ENCODE results near the gene FASN. TPM values are rescaled to one million over a fixed set of nuclear protein-coding genes. Genes with fewer than 3 reads are reported as not detected.
A peak's percentile ranks its signal among the peaks of the same experiment; 100 is the strongest.
"Not testable (repeated sequence)": the region's sequence is repeated elsewhere in the genome, so short reads cannot be mapped to it uniquely, and the experiment has no call there.

Gene FASN
- polyA plus RNA-seq, result 1,000 to 10,000 TPM in 1 of 3 donors, 100 to 1,000 TPM in 2; 464 to 3,885 (median 885) TPM

DNA sequence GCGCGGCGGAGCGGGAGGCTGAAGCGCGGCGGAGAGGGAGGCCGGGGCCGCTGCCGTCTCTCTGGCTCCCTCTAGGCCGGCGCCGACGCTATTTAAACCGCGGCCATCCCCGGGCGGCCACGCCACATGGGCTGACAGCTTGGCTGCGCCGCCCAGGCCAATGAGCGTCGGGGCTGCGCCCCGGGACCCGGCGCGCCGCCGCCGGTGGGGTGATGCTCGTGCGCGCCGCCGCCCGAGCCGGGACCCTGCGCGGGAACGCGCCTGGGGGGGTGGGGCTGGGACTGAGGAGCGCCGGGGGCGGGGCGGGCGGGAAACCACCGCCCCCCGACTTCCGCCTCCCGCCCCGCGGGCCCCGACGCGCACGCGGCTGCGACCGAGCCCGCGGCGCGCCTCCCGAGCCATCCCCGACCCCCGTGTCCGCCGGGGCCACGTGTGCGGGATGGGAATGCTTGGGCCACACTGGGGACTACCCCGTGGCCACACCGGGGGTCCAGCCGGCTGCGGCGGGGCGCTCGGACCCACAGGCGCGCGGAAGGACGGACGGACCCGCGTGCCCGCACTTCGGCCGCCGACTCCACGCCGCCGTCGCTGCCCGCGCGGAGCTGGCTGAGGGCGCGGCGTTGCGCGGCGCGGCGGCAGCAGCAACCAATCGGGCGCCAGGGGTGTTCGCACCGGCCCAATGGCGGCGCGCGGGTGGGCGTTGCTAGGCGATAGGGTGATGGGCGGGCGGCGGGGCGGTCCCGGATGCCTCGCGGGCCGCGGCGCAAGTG is at the start of gene FASN:
TSS of gene FASN (minus strand) at position 68 of the 770 bp plus-strand sequence. CDS start 1,791 bp downstream, outside the sequence.
- H3K27ac ChIP-seq (ENCODE audit: low read depth, low read length), result peak within 1 kb of the TSS; percentile 71
- WGBS, 3 donors, result 0% methylated on average over 68 to 123 of the region's 124 CpGs

- H3K27ac ChIP-seq (ENCODE audit: low read depth, low read length), result no peak overlapping the region
- WGBS, 3 donors, result 84 to 92% (median 91%) methylated on average over 18 of the region's 18 CpGs
Observed at GRCh38 chr17:82146663-82147654, 48.9 kb upstream of the FASN start.

GRCh38 chr17:82145550-82146155 is 47.6 kb upstream of the FASN start:
- 93 to 97% (median 97%) methylated on average over 13 of the region's 13 CpGs for WGBS, 3 donors
- H3K27ac ChIP-seq (ENCODE audit: low read depth, low read length), result no peak overlapping the region

DNA sequence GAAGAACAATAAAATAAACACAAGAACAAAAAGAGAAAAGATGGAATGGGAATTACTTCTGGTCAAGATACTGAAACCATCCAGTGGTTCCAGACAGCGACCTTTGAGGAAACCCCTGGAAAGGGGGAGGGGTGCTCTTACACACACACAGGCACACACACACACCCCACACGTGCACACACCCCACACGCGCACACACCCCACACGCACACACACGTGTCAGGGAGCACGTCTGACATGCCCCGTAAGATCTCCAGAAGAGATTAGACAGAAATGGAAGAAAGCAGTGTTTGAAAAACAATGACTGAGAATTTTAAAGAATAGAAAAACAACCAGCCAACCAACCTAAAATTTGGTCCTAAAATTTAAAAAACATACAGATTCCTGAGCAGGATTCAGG is 45.3 kb upstream of the FASN start:
- no peak overlapping the region for H3K27ac ChIP-seq (ENCODE audit: low read depth, low read length)
- WGBS, 3 donors, result 89 to 93% (median 89%) methylated on average over 8 of the region's 8 CpGs

- 90 to 92% (median 91%) methylated on average over 10 of the region's 10 CpGs for WGBS, 3 donors
- not testable (repeated sequence) for H3K27ac ChIP-seq (ENCODE audit: low read depth, low read length)
Observed at GRCh38 chr17:82139961-82140360, 41.9 kb upstream of the FASN start.

- H3K27ac ChIP-seq (ENCODE audit: low read depth, low read length), result no peak overlapping the region
- WGBS, 3 donors, result 94 to 95% (median 95%) methylated on average over 28 of the region's 28 CpGs
Observed at GRCh38 chr17:82138511-82138992, 40.5 kb upstream of the FASN start.

DNA sequence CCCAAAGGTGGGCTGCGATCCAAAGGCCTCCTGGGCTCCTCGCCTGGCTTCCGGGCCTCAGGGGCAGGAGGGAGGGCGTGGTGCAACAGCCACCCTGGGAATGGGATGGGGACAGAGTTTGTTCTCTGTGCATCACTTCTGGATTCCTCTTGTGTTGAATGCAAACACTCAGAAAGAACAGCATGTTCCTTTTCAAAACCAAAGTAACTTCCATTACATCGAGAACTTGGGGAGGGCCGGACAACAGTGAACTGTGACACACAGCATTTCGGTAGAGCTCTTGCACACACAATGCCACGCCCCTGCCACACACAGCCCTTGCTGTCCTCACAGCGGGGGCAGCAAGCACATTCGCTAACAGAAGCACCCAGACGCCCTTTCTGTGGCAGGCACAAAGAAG is 36.1 kb upstream of the FASN start:
- 65 to 87% (median 84%) methylated on average over 11 of the region's 11 CpGs for WGBS, 3 donors
- no peak overlapping the region for H3K27ac ChIP-seq (ENCODE audit: low read depth, low read length)

GRCh38 chr17:82133166-82133953 is 35.3 kb upstream of the FASN start:
- not testable (repeated sequence) for H3K27ac ChIP-seq (ENCODE audit: low read depth, low read length)

GRCh38 chr17:82129095-82129494 is 31.1 kb upstream of the FASN start:
- WGBS, 3 donors, result 95 to 100% (median 97%) methylated on average over 4 of the region's 4 CpGs

More at GRCh38 chr17:82133166-82133953, 35.3 kb upstream of the FASN start:
- WGBS, 3 donors, result 70 to 90% (median 75%) methylated on average over 8 of the region's 8 CpGs

GRCh38 chr17:82128287-82128686 is 30.3 kb upstream of the FASN start:
- no peak overlapping the region for H3K27ac ChIP-seq (ENCODE audit: low read depth, low read length)
- WGBS, 3 donors, result 88 to 89% (median 89%) methylated on average over 15 of the region's 15 CpGs

More at GRCh38 chr17:82129095-82129494, 31.1 kb upstream of the FASN start:
- H3K27ac ChIP-seq (ENCODE audit: low read depth, low read length), result no peak overlapping the region

- H3K27ac ChIP-seq (ENCODE audit: low read depth, low read length), result no peak overlapping the region
- 91 to 94% (median 93%) methylated on average over 9 of the region's 9 CpGs for WGBS, 3 donors
Observed at GRCh38 chr17:82127704-82128103, 29.7 kb upstream of the FASN start.

DNA sequence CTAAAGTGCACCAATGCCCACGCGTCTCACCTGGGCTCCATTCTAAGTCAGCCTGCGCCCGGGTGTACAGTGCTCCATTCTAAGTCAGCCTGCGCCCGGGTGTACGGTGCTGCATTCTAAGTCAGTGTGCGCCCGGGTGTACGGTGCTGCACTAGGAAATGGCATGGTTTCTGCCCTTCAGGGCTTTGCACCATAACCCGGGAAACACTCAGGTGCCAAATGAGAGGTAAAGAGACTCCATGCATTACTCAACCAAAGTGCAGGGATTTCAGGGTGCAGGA is 29.2 kb upstream of the FASN start:
- H3K27ac ChIP-seq (ENCODE audit: low read depth, low read length), result no peak overlapping the region
- 78 to 87% (median 85%) methylated on average over 11 of the region's 11 CpGs for WGBS, 3 donors

GRCh38 chr17:82126556-82127314 is 28.7 kb upstream of the FASN start:
- no peak overlapping the region for H3K27ac ChIP-seq (ENCODE audit: low read depth, low read length)
- WGBS, 3 donors, result 83 to 90% (median 87%) methylated on average over 35 of the region's 35 CpGs

GRCh38 chr17:82124101-82124500 is 26.1 kb upstream of the FASN start:
- no peak overlapping the region for H3K27ac ChIP-seq (ENCODE audit: low read depth, low read length)
- 84 to 86% (median 85%) methylated on average over 4 of the region's 4 CpGs for WGBS, 3 donors

GRCh38 chr17:82121660-82122629 is 23.9 kb upstream of the FASN start:
- WGBS, 3 donors, result 82 to 84% (median 83%) methylated on average over 32 of the region's 32 CpGs
- no peak overlapping the region for H3K27ac ChIP-seq (ENCODE audit: low read depth, low read length)

DNA sequence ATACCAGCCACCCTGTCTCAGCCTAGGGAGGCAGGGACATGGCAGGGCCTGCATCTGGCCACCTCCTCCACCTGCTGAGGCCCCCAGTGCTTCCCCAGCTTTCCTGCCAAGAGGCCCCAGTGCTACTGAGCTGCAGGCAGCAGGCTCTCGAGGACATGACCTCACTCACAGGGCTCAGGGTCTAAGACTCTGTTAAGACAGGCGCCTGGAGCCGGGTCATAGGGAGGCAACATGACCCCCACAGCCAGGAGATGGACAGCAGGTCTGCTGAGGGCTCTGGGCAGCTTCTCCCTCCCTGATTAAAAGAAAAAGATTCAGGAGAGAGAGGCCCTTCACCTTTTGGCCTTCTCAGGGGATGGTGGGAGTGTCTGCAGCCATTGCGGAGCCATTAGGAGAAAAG is 23.2 kb upstream of the FASN start:
- WGBS, 3 donors, result 88 to 91% (median 91%) methylated on average over 4 of the region's 4 CpGs

More for the DNA sequence above, 23.2 kb upstream of the FASN start:
- no peak overlapping the region for H3K27ac ChIP-seq (ENCODE audit: low read depth, low read length)

Measured in adipose tissue (tissue), 3 donors.